AML-193 (cell line): ENCODE data around the gene BRPF1.
"Not testable (repeated sequence)": the region's sequence is repeated elsewhere in the genome, so short reads cannot be mapped to it uniquely, and the experiment has no call there.

Experiments
- DNase-seq, 2 experiments: peaks; one replicate each; lab custom pipeline; 2025; lab: John Stamatoyannopoulos, UW

BRPF1 gene

DNA sequence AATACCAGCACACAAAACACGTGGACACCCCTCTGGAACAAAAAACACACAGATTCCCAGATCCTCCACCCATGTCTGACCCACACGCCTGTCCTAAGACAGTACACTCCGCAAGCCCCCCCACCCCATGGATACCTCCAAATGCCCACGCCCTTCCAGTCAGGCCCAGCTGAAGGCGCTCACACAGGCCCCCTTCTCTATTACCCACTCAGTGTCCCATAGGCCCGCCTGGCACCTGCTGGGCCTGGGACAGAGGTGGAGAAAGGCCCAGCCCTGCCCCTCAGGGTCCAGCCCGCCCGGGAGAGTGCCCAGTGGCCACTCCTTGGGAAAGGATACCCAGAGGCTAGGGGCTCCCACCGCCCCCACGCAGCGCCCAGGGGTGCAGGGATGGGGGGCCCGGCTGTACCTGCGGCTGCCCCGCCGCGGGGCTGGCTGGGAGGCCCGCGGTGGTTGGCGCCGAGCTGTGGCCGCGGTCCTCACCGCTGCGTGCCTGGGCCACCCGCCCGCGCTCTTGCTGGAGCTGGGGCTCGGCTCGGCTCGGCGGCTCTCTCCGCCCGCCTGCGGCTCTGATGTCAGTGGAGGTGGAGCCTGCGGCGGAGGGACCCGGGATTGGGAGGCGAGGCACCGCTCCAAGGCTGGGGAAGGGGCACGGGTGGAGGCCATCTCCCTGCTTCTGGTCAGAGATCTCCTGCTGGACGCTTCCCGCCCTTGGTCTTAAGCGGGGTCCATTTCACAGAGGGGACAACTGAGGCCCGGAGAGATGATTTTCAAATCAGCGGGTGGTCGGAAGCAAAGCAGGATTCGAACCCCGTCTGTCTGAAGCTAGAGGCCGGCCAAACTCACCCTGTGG, 38.1 kb downstream of the BRPF1 start, which contains the start of gene CAMK1:
TSS of gene CAMK1 (minus strand) at position 522 of the 850 bp plus-strand sequence. CDS start 2,198 bp downstream, outside the sequence.
- no peak for DNase-seq

DNA sequence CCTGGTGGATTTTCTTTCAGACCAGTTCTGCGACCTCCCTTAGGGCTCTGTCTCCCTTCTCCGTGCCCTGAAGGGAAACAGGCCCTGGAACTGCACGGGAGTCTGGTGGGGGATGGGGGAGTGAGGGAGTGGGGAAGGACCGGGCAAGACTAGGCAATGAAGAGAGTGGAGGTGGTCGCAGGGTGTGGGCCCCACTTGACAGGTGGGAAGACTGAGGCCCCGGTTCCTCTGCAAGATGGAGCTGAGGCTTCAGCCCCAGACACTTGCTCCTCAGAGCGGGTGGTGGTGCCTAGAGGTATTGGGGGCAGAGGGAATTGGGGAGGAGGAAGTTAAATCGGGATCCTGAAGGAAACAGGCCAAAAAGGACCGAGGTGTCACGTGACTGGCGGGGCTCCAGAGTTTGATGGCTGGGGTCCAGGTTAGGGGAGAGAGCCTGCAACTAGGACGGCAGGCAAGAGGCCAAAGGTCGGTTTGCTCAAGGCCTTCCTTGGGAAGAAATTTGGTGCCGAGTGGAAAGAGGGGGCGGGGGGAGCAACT, 38.8 kb downstream of the BRPF1 start:
- no peak for DNase-seq

GRCh38 chr3:9771007-9771406, 39.5 kb downstream of the BRPF1 start:
- DNase-seq = not testable (repeated sequence)

DNA sequence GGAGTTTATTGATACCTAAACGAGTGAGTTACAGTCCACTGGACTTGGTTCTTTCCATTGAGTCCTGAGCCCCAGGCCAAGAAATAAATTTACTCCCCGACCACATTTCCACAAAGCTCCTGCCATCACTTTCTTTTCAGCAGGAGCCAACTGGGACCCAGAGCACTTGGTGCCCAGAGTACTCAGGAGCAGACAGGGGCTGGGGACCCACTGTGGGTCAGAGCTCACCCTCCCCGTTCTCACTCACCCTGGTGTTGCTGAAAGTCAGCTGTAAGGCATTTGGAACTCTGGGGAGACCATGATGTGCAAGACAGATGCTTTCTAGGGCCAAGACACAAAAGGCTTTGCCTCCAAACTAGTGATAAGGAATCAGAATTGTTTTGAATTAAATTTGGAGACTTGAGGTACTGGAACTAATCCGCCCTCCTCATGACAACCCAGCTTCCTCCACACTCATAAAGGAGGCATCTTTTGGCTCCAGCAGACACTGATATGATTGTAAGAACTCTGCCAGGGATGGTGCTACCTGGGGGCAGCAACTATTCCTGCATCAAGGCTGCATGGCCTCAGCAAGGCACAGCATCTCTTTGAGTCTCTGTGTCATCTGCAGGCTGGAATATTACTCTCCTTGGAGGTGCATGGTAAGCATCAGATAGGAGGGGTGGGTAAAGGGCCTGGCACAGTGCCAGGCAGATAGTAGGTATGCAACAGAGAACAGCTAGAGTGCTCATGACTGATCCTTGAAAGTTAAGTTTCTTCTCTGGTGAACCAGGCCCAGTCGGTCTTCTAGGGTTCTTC, 45.6 kb downstream of the BRPF1 start:
- no peak for DNase-seq

DNA sequence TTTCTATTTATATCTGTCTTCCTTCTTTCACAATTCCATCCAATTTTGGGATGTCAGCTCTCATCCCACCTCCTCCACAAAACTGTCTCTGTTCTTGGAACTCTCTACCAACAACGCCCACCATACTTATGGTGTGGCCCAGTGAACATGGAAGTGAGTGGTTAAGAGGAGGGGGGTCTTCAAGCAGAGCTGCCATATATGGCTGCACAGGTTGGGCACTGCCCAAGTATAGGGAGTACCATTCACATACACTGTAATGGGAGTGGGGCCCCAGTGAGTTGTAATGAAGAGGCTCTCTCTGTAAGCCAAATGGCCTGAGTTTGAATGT, 46.1 kb downstream of the BRPF1 start:
- no peak for DNase-seq

DNA sequence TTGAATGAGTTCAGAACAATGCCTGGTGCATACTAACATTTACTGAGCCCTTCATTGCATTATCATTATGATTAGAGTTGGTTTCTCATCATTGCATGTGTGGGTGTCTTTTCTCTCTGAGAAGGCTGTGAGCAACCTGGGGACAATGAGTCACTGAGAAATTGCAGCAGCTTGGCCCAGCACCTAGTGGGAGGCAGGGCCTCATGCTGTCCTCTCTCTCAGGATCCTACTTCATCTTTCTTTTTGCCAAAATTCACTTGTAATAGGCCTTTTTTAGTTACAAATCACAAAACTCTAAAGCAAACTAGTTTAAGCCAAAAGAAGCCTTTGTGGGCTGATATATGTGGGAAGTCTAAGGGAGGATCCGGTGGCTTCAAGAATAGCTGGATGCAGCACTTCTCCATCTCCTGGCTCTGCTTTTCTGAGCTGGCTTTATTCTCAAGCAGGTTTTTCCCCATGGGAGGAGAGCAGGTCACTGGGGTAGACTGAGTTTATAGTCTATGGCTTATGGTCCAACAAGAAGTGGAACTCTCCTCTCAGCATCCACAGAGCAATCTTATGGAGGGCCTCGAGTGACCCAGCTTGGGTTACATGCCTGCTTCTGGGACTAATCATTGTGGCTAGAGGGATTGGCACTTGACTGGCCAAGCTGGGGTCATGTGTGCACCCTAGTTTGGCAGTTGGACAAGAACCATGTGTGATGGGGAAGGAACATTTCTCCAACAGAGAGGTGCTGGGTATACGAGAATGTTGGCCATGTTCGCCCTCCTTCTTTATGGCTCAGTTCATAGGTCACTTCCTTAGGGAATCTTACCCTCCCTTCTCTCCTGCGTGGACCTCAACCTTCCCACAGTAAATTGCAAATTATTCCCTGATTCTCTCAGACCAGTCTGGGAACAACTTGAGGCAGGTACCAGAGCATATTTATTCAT, 46.9 kb downstream of the BRPF1 start:
- peak; percentile 21 to 34 for DNase-seq

GRCh38 chr3:9779075-9779593, 47.6 kb downstream of the BRPF1 start:
- peak; percentile 17 to 50 for DNase-seq

- peak; percentile 99 to 100 for DNase-seq
Measured at GRCh38 chr3:9779721-9780457, 48.4 kb downstream of the BRPF1 start.

DNA sequence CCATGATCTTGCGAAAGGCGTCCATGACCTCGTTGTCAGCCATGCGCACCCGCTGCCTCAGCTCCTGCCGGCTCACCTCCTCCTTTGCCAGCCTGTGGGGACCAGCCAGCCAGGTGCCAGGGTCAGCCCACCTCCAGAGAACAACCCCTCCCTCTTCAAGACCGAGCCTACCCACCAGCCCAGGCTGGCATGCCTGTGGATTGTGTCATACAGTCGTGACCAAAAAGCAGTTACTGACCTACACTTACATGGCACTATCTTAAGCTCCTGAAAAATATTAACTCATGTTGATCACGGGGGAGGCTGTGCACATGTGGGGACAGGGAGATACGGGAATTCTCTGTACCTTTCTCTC, 48.9 kb downstream of the BRPF1 start:
- peak; percentile 70 to 73 for DNase-seq

- DNase-seq = no peak
Measured at GRCh38 chr3:9780910-9781309, 49.4 kb downstream of the BRPF1 start.

GRCh38 chr3:9781551-9781950, 50.0 kb downstream of the BRPF1 start:
- peak; percentile 67 to 79 for DNase-seq

GRCh38 chr3:9781978-9782603, 50.6 kb downstream of the BRPF1 start:
- no peak for DNase-seq

DNA sequence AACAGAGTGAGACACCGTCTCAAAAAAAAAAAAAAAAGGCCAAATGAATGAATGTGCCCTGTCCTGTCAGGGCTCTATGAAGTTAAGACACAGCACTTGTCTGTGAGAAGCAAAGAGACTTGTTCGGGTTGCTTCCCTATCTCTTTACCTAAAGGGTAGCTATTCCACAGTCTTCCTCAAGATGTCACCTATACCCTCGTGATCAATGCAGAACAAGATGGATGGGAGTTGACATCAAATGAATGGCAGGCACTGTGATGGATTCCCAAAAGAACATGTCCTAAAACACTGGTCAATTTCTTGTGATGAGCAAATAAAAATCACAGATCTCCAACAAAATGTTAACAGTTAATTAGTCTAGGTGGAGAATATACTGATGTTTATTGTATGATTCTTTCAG, 51.2 kb downstream of the BRPF1 start:
- DNase-seq = peak; percentile 31 to 47

DNA sequence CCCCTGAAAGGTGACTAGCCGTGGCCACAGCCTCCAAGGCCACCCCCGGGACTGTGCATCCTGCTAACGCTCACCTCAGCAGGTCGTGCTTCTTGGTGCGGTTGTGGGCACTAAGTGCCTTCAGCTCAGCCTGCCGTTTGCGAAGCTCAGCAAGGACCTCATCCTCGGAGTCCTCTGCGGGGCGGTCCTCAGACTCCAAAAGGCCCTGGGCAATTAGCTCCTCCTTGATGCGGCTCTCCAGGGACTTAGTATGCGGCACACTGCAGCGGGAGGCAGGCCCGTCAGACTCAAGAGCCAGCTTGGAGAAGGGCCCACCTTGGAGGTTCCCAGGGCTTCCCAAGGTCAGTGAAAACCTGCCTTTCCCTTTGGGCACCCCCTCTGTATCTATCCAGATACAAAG, 52.4 kb downstream of the BRPF1 start:
- DNase-seq = no peak

GRCh38 chr3:9784965-9785364, 53.4 kb downstream of the BRPF1 start:
- DNase-seq = no peak

GRCh38 chr3:9785602-9786001, 54.1 kb downstream of the BRPF1 start:
- no peak for DNase-seq

GRCh38 chr3:9786209-9786739, 54.7 kb downstream of the BRPF1 start:
- DNase-seq = no peak

GRCh38 chr3:9786825-9787669, 55.5 kb downstream of the BRPF1 start:
- DNase-seq = peak in 1 of 2 experiments; percentile 31

DNA sequence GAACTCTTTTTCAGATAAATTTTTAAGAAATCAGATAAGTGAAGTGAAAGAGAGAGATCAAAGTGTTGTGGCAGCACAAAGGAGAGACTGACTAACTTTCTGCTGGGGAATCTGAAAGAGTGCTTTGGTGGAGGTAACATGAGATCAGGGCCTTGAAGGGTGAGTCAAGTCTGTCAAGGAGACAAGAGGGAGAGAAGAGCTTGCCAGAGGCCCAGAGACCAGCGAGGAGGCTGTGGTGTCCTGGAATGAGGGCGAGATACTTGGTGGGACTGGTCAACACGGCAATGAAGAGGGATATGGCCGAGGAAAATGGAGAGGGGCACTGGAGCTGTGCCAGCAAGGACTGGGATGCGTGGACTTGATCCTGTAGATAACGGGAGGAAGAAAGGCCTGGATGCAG, 56.2 kb downstream of the BRPF1 start:
- DNase-seq = no peak
